WTC11 (cell line): ENCODE data around the gene SORT1. TPM values are rescaled to one million over a fixed set of nuclear protein-coding genes. Genes with fewer than 3 reads are reported as not detected.

ENCODE experiments used
- ATAC-seq: fragments of 200-7000 bp; cut with Tn5 transposase; 2 replicates; pipeline ENCODE4 v1.10.0; 2021; ENCODE audit warnings: mild to moderate bottlenecking, moderate library complexity
- CTCF ChIA-PET: fragments of 300-600 bp; sonication (Branson Sonifier 250); formaldehyde crosslinking; loops from one replicate; lab custom pipeline; 2021; ENCODE audit warnings: antibody characterized with exemption; lab: Charles Lee
- POLR2A ChIA-PET: fragments of 350-600 bp; sonication (Branson Sonifier 250); formaldehyde crosslinking; loops from one replicate; lab custom pipeline; 2021; ENCODE audit warnings: antibody characterized with exemption; lab: Charles Lee
- DNase-seq: peaks from one replicate; pipeline ENCODE4 v3.0.0; 2021; ENCODE audit warnings: low spot score
- H3K27ac Mint-ChIP-seq: 2 replicates; pipeline ENCODE4 v1.8.0; 2021; ENCODE audit warnings: mixed read lengths
- H3K27me3 Mint-ChIP-seq: 2 replicates; pipeline ENCODE4 v1.8.0; 2021; ENCODE audit warnings: low read depth, mild to moderate bottlenecking, moderate library complexity, mixed read lengths
- H3K36me3 Mint-ChIP-seq: 2 replicates; pipeline ENCODE4 v1.8.0; 2021; ENCODE audit warnings: mixed read lengths
- H3K4me1 Mint-ChIP-seq: 2 replicates; pipeline ENCODE4 v1.8.0; 2022; ENCODE audit warnings: mixed read lengths
- H3K4me3 Mint-ChIP-seq: 2 replicates; pipeline ENCODE4 v1.8.0; 2021; ENCODE audit warnings: mild to moderate bottlenecking, moderate library complexity, mixed read lengths
- H3K9me3 Mint-ChIP-seq: 2 replicates; pipeline ENCODE4 v1.8.0; 2021; ENCODE audit warnings: mixed read lengths
- ATF6 ChIP-seq: sonication (generic); formaldehyde crosslinking; IDR thresholded peaks from 2 replicates; pipeline ENCODE4 v1.8.1; 2023; ENCODE audit warnings: mild to moderate bottlenecking, missing genetic modification reagents
- ELF4 ChIP-seq: sonication (generic); formaldehyde crosslinking; IDR thresholded peaks from 2 replicates; pipeline ENCODE4 v1.8.1; 2022; ENCODE audit warnings: low read depth, mild to moderate bottlenecking, moderate library complexity, missing genetic modification reagents
- ESRRA ChIP-seq: sonication (generic); formaldehyde crosslinking; IDR thresholded peaks from 2 replicates; pipeline ENCODE4 v1.8.1; 2022; ENCODE audit warnings: mild to moderate bottlenecking, missing genetic modification reagents, borderline replicate concordance
- FOXJ3 ChIP-seq: sonication (generic); formaldehyde crosslinking; IDR thresholded peaks from 2 replicates; pipeline ENCODE4 v1.9.0; 2021; ENCODE audit warnings: missing genetic modification reagents, mild to moderate bottlenecking, borderline replicate concordance
- GRHL2 ChIP-seq: fragments of 250-450 bp; sonication (Bioruptor Pico); IDR thresholded peaks from 2 replicates; pipeline ENCODE4 v1.8.0; 2022; ENCODE audit warnings: mild to moderate bottlenecking, moderate library complexity; ENCODE audit not compliant: insufficient replicate concordance, severe bottlenecking
- NR1H2 ChIP-seq: sonication (generic); formaldehyde crosslinking; IDR thresholded peaks from 2 replicates; pipeline ENCODE4 v1.9.0; 2021; ENCODE audit warnings: mild to moderate bottlenecking, moderate library complexity, missing genetic modification reagents
- PRRX2 ChIP-seq: fragments of 250-450 bp; sonication (Bioruptor Pico); IDR thresholded peaks from 2 replicates; pipeline ENCODE4 v1.8.0; 2021; ENCODE audit warnings: mild to moderate bottlenecking
- SMAD4 ChIP-seq: sonication (generic); formaldehyde crosslinking; IDR thresholded peaks from 2 replicates; pipeline ENCODE4 v1.8.0; 2022; ENCODE audit warnings: mild to moderate bottlenecking, missing genetic modification reagents
- TCF7 ChIP-seq: sonication (generic); formaldehyde crosslinking; IDR thresholded peaks from 2 replicates; pipeline ENCODE4 v1.8.0; 2022; ENCODE audit warnings: mild to moderate bottlenecking, low read depth, missing genetic modification reagents, moderate library complexity
- TP53 ChIP-seq: sonication (generic); formaldehyde crosslinking; IDR thresholded peaks from 2 replicates; pipeline ENCODE4 v1.8.1; 2023; ENCODE audit warnings: mild to moderate bottlenecking, missing genetic modification reagents
- USF1 ChIP-seq: sonication (generic); formaldehyde crosslinking; IDR thresholded peaks from 2 replicates; pipeline ENCODE4 v1.8.0; 2022; ENCODE audit warnings: mild to moderate bottlenecking, missing genetic modification reagents
- ZNF416 ChIP-seq: fragments of 250-450 bp; sonication (Bioruptor Pico); IDR thresholded peaks from 2 replicates; pipeline ENCODE4 v1.9.0; 2021; ENCODE audit warnings: mild to moderate bottlenecking, inconsistent platforms
- ZNF671 ChIP-seq: fragments of 250-450 bp; sonication (Bioruptor Pico); IDR thresholded peaks from 2 replicates; pipeline ENCODE4 v1.8.0; 2021; ENCODE audit warnings: mild to moderate bottlenecking
- ZSCAN18 ChIP-seq: fragments of 250-450 bp; sonication (Bioruptor Pico); IDR thresholded peaks from 2 replicates; pipeline ENCODE4 v2.1.2; 2022; ENCODE audit warnings: mild to moderate bottlenecking, moderate library complexity
- total RNA-seq: library from RNA; stranded (reverse); gene quantifications from 3 replicates; pipeline ENCODE4 v1.2.3, GENCODE V29; 2021
- TF ChIP-seq, protein P1 (sequence below): fragments of 250-450 bp; sonication (Bioruptor Pico); IDR thresholded peaks from 2 replicates; pipeline ENCODE4 v1.9.0; 2021; ENCODE audit warnings: mild to moderate bottlenecking
- TF ChIP-seq, protein P2 (sequence below): fragments of 250-450 bp; sonication (Bioruptor Pico); IDR thresholded peaks from 2 replicates; pipeline ENCODE4 v1.9.0; 2021; ENCODE audit warnings: moderate library complexity, mild to moderate bottlenecking, inconsistent platforms, borderline replicate concordance

Gene SORT1
- total RNA-seq, 1 experiment from 2014 or later = 55.9 TPM

- DNase-seq = no peak
- H3K4me3 Mint-ChIP-seq = no peak overlapping the region
- POLR2A ChIA-PET = no interaction called here
- no peaks in the 10 kb centered on the region for H3K27me3 Mint-ChIP-seq
- ATAC-seq = peak; percentile 60
- H3K9me3 Mint-ChIP-seq = peaks cover 10% of the 10 kb centered on the region
- no peak for TF ChIP-seq ZNF671 (CRISPR knock-in tag)
- TF ChIP-seq, all 79 proteins: peak for 0
- CTCF ChIA-PET = interaction anchor here (0.5 to 1.0 kb wide), 2 partner anchors 29 to 226 kb away, joined by 4 to 5 read pairs; partner anchors contain the start of gene SORT1
- no peak overlapping the region for H3K27ac Mint-ChIP-seq
- H3K4me1 Mint-ChIP-seq = peaks cover 30% of the 10 kb centered on the region
- peaks cover 23% of the 10 kb centered on the region for H3K36me3 Mint-ChIP-seq
Observed at GRCh38 chr1:109368464-109368863, 29.3 kb downstream of the SORT1 start.

GRCh38 chr1:109367626-109368025 is 30.1 kb downstream of the SORT1 start:
- no peak for DNase-seq
- Mint-ChIP-seq H3K36me3 (peaks cover 23% of the 10 kb centered on the region), H3K9me3 (peaks cover 10% of the 10 kb centered on the region), H3K27me3 (no peaks in the 10 kb centered on the region), H3K4me1 (peaks cover 28% of the 10 kb centered on the region)
- CTCF ChIA-PET = interaction anchor here (0.8 kb wide), 1 partner anchor 267 kb away, joined by 3 read pairs; no protein-coding TSS in a partner anchor
- POLR2A ChIA-PET = no interaction called here
- ATAC-seq = no peak
- no peak for TF ChIP-seq ZNF416
- TF ChIP-seq USF1 (CRISPR knock-in tag) = no peak
- no peak for TF ChIP-seq ELF4 (CRISPR knock-in tag)
- TF ChIP-seq ZSCAN18 = no peak
- TF ChIP-seq SMAD4 (CRISPR knock-in tag) = no peak
- TF ChIP-seq GRHL2 (CRISPR knock-in tag) = no peak
- no peak for TF ChIP-seq TP53
- TF ChIP-seq ESRRA (CRISPR knock-in tag) = no peak
- TF ChIP-seq NR1H2 (CRISPR knock-in tag) = no peak
- TF ChIP-seq, protein P1, sequence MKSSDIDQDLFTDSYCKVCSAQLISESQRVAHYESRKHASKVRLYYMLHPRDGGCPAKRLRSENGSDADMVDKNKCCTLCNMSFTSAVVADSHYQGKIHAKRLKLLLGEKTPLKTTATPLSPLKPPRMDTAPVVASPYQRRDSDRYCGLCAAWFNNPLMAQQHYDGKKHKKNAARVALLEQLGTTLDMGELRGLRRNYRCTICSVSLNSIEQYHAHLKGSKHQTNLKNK (CRISPR knock-in tag) = no peak
- TF ChIP-seq, all 79 proteins: peak for 0
- H3K4me3 Mint-ChIP-seq = no peak overlapping the region
- no peak overlapping the region for H3K27ac Mint-ChIP-seq

DNA sequence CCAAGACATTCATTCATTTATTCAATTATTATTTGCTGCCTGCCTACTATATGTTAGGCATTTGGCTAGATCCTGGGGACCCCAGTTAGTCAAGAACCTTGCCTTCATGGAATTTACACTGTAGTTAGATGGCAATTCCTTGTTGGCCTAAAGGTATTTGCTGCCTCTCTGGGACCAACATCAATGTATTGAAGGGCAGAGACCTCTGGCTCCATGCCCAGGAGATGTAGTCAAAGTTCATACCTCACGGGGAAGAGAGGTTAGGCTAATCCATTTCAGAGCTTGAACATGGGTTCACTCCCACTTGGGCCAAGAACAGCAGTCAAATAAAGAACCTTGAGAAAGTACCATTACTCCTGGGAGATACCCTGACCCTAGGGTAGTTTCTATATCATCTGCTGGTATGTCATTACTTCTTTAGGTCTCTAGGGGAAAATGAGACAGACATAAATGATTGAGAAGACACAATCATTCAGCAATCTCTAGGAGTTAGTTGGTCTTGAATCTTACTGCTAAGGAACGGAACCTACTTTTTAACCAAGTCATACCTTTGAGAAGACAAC is 32.0 kb downstream of the SORT1 start:
- ChIA-PET POLR2A (no interaction called here), CTCF (no interaction called here)
- no peak for ATAC-seq
- H3K27ac Mint-ChIP-seq = peak overlapping the region; percentile 32; the same call in 1 of the 2 replicates
- H3K27me3 Mint-ChIP-seq = no peaks in the 10 kb centered on the region
- peaks cover 10% of the 10 kb centered on the region for H3K9me3 Mint-ChIP-seq
- H3K4me1 Mint-ChIP-seq = peaks cover 20% of the 10 kb centered on the region
- DNase-seq = no peak
- TF ChIP-seq PRRX2 = no peak
- no peak for TF ChIP-seq ATF6
- no peak for TF ChIP-seq FOXJ3
- TF ChIP-seq, protein P2, sequence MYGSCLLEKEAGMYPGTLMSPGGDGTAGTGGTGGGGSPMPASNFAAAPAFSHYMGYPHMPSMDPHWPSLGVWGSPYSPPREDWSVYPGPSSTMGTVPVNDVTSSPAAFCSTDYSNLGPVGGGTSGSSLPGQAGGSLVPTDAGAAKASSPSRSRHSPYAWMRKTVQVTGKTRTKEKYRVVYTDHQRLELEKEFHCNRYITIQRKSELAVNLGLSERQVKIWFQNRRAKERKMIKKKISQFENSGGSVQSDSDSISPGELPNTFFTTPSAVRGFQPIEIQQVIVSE = no peak
- TF ChIP-seq TCF7 (CRISPR knock-in tag) = no peak
- TF ChIP-seq, all 79 proteins: peak for 0
- peaks cover 23% of the 10 kb centered on the region for H3K36me3 Mint-ChIP-seq
- H3K4me3 Mint-ChIP-seq = no peak overlapping the region
